ENCODE data around the gene CCDC146.
A peak's percentile ranks its signal among the peaks of the same experiment; 100 is the strongest.
"Not testable (repeated sequence)": the region's sequence is repeated elsewhere in the genome, so short reads cannot be mapped to it uniquely, and the experiment has no call there.

CCDC146 gene

GRCh38 chr7:77154917-77155464, 32.6 kb downstream of the CCDC146 start:
- DNase-seq (ENCODE audit: low read depth): not testable (repeated sequence)

GRCh38 chr7:77155601-77156377, 33.4 kb downstream of the CCDC146 start:
- not testable (repeated sequence) for DNase-seq (ENCODE audit: low read depth)

- DNase-seq (ENCODE audit: low read depth): not testable (repeated sequence)
These were observed 34.6 kb downstream of the CCDC146 start for GRCh38 chr7:77157034-77157433.

GRCh38 chr7:77157446-77157845, 35.0 kb downstream of the CCDC146 start:
- no peak for DNase-seq (ENCODE audit: low read depth)

- not testable (repeated sequence) for DNase-seq (ENCODE audit: low read depth)
These were observed 48.7 kb downstream of the CCDC146 start for GRCh38 chr7:77171073-77171472.

GRCh38 chr7:77172437-77173172, 50.2 kb downstream of the CCDC146 start:
- DNase-seq (ENCODE audit: low read depth): not testable (repeated sequence)

- not testable (repeated sequence) for DNase-seq (ENCODE audit: low read depth)
These were observed 52.0 kb downstream of the CCDC146 start for GRCh38 chr7:77174418-77174817.

GRCh38 chr7:77175274-77175800, 52.9 kb downstream of the CCDC146 start:
- not testable (repeated sequence) for DNase-seq (ENCODE audit: low read depth)

GRCh38 chr7:77177321-77177904, 55.0 kb downstream of the CCDC146 start:
- DNase-seq (ENCODE audit: low read depth): not testable (repeated sequence)

GRCh38 chr7:77178024-77178423, 55.6 kb downstream of the CCDC146 start:
- not testable (repeated sequence) for DNase-seq (ENCODE audit: low read depth)

- DNase-seq (ENCODE audit: low read depth): no peak
These were observed 58.7 kb downstream of the CCDC146 start for GRCh38 chr7:77181015-77181595.

- no peak for DNase-seq (ENCODE audit: low read depth)
These were observed 59.3 kb downstream of the CCDC146 start for GRCh38 chr7:77181734-77182133.

GRCh38 chr7:77182261-77182660, 59.8 kb downstream of the CCDC146 start:
- DNase-seq (ENCODE audit: low read depth): no peak

GRCh38 chr7:77184463-77184862, 62.0 kb downstream of the CCDC146 start:
- DNase-seq (ENCODE audit: low read depth): no peak

- no peak for DNase-seq (ENCODE audit: low read depth)
These were observed 62.6 kb downstream of the CCDC146 start for GRCh38 chr7:77184990-77185389.

- no peak for DNase-seq (ENCODE audit: low read depth)
These were observed 63.5 kb downstream of the CCDC146 start for GRCh38 chr7:77185866-77186265.

GRCh38 chr7:77188731-77189437, 66.5 kb downstream of the CCDC146 start:
- DNase-seq (ENCODE audit: low read depth): no peak

GRCh38 chr7:77197141-77197540, 74.7 kb downstream of the CCDC146 start:
- no peak for DNase-seq (ENCODE audit: low read depth)

GRCh38 chr7:77199013-77199966, 76.9 kb downstream of the CCDC146 start, which contains the start of gene FGL2:
Gene FGL2 (minus strand): TSS chr7:77199819. CDS start chr7:77199793, 26 bp downstream.
- peak; percentile 16 for DNase-seq (ENCODE audit: low read depth)

- DNase-seq (ENCODE audit: low read depth): no peak
These were observed 78.1 kb downstream of the CCDC146 start for GRCh38 chr7:77200542-77200941.
